Measurements from ENCODE around the gene C14orf119.

The C14orf119 gene

DNA sequence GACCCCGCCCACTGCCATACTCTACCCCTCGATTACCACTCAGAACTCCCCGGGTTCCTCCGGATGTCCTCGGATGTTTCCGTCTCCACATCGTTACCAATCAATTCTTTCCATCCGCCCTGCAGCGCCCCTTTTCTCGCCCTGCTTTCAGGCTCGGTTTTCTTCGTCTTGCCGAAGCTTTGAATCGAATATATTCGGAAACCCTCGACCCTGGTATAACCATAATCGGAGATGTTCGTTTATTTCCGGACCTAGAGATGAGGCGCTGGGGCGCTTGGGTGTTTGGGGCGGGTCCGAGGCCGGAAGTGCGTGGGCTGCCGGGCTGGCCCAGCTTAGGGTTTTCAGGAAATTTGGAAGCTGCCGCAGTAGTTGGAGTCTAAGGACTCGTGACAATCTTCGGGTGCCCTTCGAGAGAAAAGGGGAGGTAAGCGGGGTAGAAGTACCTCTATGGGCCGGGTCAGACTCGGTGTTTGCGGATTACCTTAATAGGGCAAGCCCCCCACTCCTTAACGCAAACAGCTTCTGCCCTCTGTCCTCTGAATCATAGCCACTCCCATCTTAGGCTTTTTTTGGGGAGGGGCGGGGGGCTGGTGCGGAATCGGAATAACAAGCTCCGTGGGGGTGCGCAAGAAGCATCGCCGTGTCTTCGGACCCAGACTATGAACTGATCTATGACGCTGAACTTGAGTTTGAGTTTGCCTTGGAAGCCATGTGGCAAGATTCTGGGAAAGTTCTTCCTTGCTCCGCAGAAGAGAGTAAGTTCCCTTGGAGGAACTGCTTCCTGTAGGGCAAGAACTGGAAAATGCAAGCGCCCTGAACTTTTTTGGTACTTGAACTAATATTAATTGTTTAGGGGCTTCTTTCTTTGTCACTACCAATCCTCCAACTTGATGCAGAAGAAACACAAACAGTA lies at the start of gene C14orf119:
C14orf119 (plus strand) TSS at position 310 of the 913 bp plus-strand sequence. CDS start 2,154 bp downstream, outside the sequence.
- DNase-seq, result no peak

GRCh38 chr14:23047034-23047634 lies 48.2 kb upstream of the C14orf119 start:
- DNase-seq, result no peak

DNA sequence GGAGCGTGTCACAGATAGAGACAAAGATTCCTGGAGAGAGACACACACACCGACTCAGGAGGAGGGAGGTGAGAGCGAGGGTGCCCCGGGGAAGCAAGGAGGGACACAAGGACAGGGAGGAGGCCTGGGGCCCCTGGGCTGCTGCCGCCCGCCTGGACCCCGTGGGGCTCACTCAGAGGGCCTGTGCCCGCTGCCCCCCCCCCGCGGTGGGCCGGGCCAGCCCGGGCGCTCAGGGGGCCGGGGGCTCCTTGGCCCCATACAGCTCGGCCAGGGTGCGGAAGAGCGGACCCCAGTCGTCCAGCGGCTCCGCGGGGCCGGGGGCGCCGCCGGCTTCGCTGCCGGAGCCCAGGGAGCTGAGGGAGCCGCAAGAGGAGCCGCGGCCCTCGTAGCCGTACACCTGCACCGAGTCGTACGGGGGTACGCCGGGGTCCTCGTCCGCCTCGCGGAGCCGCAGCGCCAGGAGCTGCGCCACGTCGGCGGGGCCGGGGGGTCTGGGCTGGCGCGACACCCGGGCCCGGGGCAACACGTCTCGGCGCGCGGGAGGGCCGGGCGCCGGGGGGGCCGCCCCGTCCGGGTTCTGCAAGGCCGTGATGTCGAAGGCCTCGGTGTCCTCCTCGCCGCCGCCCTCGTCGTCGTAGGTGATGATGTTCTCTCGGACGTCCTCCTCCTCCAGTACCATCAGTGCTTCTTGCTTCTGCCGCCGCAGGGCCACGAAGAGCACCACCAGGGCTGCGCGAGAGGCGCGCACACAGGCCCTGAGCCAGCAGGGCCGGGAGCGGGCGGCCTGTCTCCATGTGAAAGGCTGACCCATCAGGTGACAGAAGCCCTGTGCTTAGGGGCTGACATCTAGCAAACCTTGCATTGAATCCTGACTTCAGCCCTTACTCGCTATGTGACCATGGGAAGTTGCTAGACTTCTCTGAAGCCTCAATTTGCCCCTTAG lies 47.3 kb upstream of the C14orf119 start:
- no peak for DNase-seq

GRCh38 chr14:23049011-23049410 lies 46.3 kb upstream of the C14orf119 start:
- no peak for DNase-seq

GRCh38 chr14:23051141-23052057 lies 43.9 kb upstream of the C14orf119 start:
- DNase-seq, result no peak

GRCh38 chr14:23052182-23052623 lies 43.1 kb upstream of the C14orf119 start:
- no peak for DNase-seq

DNA sequence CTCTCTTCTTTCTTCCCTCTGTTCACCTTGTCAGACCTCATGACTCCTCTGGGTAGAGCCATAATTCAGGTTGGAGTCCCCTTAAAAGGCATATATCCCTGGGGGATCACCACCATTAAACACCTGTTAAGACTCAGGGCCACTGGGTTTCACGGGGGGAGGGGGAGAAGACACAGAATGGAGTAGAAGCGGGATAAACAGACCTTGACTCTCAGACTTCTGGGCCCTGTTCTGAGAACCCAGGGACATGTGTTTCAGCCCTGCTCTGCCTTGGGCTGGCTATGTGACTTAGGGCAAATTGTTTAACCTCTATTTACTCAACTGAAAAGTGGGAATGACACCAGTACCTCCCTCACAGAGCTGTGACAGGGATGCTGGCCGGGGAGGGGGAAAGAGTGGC lies 42.6 kb upstream of the C14orf119 start:
- no peak for DNase-seq

- no peak for DNase-seq
Observed at GRCh38 chr14:23053426-23053825, 41.9 kb upstream of the C14orf119 start.

DNA sequence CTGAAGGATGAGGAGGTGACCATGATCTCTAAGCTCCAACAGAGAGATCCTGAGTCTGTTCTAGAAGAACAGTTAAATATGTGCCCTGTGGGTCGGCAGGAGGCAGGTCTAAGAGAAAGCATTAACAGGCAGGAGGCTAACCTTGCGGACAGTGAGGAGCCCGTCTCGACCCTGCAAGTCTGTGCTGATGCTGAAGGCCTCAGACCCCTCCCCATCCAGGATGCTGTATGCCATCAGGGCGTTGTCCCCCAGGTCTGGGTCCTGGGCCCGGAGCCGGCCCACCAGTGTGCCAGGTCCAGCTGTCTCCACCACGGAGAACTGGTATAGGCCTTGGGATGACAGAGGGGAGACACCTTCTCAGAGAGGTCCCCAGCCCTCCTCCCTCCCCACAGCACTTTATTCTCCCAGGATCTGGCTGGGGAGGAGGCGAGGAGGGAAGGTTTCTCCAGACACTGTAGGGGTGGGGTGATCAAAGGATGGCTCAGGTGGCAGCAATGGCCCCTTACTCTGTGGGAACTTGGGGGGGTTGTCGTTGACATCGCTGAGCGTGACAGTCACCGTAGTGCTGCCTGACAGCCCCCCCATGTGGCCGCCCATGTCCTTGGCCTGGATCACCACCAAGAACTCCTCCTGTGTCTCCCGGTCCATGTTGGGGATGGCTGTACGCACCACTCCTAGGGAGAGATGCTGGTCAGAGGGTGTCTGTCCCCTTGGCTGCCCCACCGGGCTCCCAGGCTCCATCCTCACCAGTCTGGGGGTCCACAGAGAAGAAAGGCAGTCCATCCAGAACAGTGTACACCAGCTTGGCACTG lies 41.1 kb upstream of the C14orf119 start:
- DNase-seq, result peak; percentile 53 to 56

GRCh38 chr14:23055147-23055550 lies 40.2 kb upstream of the C14orf119 start:
- DNase-seq, result no peak

GRCh38 chr14:23055621-23056144 lies 39.6 kb upstream of the C14orf119 start:
- DNase-seq, result no peak

GRCh38 chr14:23056145-23056955 lies 39.0 kb upstream of the C14orf119 start:
- DNase-seq, result peak; percentile 76 to 80

GRCh38 chr14:23056956-23057756 lies 38.1 kb upstream of the C14orf119 start, which contains the start of gene CDH24:
Gene CDH24 (minus strand): TSS chr14:23057520. CDS start chr14:23055733, 1,787 bp downstream.
- DNase-seq, result peak; percentile 76 to 81

DNA sequence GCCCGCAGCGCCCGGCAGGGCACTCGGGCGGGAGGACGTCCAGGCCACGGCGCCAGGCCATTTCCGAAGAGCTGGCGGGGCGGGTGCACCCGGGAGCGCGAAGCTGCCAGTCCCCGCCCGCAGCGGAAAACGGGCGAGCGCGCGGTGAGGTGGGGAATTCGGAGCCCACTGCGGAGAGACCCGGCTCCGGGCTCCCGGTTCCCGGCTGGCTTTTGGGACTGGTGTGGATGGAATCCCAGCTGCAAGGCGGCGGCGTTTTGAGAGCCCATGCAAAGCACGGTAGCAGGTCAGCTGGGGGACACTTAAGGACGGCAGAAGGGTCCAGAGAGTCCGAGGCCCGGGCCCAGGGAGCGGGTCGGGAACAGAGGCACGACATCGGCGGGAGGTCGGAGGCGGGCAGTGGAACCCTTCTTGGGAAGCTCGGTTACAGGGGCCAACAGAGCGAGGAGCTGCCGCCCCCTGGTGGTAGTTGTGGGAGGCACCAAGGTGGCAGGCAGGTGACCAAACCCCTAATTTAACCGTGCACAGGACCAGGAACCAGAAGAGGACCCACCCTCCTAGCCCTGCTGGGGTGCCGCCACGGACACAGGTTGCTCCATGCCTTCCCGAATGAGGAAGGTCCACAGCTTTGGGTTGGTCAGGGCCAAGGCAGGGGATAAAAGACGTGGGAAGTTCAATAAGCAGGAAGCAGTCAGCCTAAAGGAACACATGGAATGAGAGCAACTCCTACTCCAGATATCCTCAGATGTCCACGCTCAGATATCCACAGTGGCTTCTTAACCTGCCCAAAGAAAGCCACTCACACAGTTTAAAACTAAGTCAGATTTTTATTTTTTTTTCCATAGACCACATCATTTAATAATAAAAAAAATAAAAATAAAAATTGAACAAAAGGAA lies 37.3 kb upstream of the C14orf119 start:
- peak; percentile 92 to 93 for DNase-seq

DNA sequence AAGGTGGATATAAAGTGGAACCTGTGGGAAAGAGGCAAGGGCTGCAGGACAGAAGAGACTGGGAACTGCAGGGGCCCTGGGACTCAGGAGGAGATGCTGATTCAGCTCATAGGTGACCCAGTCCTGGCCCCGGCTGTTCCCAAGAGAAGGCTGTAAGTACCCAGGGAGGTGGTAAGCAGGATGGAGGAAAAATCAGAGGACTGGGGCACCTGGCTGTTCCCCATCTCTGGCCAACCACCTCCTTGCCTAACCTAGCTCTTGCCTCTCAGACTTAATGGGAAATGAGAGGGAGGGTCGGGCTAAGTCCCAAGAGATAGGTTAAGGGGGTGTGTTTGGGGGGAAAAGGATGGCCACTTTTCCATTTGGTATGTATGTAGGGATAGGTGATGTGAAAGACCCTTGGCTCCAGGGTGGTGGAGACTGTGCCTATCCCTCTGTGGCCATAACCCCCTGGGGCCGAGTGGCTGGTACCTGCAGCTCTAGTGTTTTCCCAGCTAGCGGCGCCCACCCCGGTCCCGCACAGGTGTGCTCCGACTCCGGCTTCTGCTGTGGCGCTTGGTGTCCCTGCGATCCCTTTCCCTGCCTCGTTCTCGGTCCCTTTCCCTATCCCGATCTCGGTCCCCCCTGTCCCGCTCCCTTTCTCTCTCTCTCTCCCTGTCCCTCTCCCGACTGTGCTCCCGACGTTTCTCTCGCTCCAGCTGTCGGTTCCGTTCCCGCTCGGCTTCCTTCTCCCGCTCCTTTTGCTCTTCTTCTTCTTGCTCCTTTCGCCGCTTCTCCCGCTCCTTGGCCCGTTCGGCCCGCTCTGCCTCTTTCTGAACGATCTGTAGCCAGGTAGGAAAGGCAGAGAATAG lies 36.4 kb upstream of the C14orf119 start:
- no peak for DNase-seq

DNA sequence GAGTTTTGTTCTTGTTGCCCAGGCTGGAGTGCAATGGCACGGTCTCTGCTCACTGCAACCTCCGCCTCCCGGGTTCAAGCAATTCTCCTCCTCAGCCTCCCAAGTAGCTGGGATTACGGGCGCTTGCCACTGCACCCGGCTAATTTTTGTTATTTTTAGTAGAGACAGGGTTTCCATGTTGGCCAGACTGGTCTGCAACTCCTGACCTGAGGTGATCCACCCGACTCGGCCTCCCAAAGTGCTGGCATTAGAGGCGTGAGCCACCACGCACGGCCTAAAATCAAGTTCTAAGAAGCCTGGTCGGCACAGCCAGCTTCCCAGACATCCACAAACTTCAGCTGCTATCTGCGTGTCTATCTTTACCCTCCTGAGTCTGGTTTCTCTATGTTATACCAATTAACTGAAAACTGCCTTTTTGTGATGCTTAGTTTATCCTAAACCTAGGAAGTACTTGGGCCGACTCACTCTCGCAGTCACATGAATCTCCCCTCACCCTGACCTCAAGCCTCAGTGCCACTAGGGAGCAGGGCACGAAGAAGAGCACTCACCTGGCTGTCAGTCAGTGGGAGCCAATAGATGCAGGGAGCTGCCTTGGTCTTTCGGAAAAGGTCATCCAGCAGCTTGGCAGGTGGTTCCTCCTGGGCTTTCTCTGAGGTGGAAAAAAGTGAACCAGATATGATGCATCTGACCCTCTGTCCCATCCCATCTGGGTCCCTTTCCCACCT lies 34.6 kb upstream of the C14orf119 start:
- DNase-seq, result no peak
